DMS79 treated with DMSO at 0.1 percent for 48 hours (cell line): ENCODE data around the gene SPTY2D1.
"Not testable (repeated sequence)": the region's sequence is repeated elsewhere in the genome, so short reads cannot be mapped to it uniquely, and the experiment has no call there.

Source experiments
- DNase-seq: peaks from one replicate; lab custom pipeline; 2025; lab: John Stamatoyannopoulos, UW

Gene SPTY2D1, protein sequence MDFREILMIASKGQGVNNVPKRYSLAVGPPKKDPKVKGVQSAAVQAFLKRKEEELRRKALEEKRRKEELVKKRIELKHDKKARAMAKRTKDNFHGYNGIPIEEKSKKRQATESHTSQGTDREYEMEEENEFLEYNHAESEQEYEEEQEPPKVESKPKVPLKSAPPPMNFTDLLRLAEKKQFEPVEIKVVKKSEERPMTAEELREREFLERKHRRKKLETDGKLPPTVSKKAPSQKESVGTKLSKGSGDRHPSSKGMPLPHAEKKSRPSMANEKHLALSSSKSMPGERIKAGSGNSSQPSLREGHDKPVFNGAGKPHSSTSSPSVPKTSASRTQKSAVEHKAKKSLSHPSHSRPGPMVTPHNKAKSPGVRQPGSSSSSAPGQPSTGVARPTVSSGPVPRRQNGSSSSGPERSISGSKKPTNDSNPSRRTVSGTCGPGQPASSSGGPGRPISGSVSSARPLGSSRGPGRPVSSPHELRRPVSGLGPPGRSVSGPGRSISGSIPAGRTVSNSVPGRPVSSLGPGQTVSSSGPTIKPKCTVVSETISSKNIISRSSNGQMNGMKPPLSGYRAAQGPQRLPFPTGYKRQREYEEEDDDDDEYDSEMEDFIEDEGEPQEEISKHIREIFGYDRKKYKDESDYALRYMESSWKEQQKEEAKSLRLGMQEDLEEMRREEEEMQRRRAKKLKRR

DNA sequence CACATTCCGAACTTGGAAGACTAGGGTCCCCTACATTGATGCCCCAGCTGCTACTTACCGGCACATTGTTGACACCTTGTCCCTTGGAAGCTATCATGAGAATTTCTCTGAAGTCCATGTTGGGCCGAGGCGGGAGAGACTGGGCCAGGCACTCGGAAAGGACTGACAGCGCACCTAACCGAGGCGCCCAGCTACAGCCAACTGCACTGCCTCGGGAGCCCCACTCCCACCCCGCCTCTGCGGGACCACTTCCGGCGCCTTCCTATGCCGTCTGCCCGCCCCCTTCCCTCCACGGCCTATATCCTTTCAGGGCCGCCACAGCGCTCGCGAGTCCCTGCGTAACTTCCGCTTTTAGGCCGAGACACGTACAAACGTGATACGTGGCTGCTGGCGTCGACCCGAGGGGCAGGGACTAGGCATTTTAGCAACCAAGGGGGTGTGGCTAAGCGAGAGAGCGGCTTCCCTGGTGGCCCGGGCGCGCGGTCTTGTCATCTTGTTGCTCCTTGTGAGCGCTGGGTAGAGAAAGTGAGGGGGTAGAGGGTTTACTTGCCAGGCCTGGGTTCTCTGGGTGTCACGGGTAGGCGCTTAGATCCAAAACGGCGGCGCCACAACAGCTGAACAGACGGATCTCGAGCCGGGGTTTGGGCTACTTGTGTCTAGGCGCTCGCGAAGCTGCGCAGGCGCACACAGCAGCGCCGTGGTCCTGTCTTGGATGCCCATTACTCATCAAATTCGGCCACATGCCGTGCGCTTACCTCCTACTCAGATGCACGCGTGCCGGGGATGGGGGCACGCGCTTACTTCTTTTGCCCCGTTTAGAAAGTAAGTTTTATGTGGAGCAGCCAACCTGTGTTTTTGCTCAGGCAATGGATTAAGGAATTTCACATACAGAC, at the start of gene SPTY2D1:
SPTY2D1 (minus strand) TSS at position 203 of the 893 bp plus-strand sequence; CDS start at position 118, 85 bp downstream.
- peak; percentile 98 for DNase-seq

DNA sequence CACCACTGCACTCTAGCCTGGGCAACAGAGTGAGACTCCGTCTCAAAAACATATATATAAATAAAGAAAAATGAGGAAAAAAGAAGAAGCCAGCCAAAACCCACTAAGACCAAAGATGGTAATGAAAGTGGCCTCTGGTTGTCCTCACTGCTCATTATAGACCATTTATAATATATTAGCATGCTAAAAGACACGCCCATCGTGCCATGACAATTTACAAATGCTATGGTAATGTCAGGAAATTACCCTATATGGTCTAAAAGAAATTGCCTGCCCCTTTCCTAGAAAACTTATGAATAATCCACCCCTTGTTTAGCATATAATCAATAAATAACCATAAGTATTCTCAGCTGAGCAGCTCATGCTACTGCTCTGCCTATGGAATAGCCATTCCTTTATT, 48.3 kb upstream of the SPTY2D1 start:
- DNase-seq = no peak

DNA sequence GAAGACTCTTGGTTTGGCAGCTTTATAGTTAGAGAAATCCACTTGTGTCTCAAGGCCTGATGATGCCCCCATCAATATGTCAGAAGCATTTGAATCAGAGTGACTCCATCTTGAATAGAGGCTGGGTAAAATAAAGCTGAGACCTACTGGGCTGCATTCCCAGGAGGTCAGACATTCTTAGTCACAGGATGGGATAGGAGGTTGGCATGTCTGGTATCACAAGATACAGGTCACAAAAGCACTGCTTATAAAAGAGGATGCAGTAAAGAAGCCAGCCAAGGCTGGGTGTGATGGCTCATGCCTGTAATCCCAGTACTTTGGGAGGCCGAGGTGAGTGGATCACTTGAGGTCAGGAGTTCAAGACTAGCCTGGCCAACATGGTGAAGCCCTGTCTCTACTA, 47.8 kb upstream of the SPTY2D1 start:
- DNase-seq = not testable (repeated sequence)

DNA sequence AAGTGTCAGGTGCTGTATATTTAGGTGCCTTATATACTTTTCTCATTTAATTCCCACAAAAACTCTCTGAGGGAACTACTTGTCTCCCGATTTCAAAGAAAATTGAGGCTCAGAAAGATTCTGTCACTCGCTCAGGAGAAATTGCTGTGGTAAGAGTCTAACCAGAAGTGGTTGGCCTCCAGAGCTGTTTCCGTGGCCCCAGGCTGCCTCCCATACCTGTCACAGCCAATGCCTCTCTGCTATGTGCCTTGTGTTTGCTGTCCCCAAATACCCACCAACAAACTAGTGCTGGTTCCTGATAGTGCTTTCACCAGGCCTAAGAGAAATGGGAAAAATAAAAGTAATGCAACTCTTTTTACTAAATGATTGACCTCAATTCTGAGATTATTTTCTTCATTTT, 43.4 kb upstream of the SPTY2D1 start:
- no peak for DNase-seq

DNA sequence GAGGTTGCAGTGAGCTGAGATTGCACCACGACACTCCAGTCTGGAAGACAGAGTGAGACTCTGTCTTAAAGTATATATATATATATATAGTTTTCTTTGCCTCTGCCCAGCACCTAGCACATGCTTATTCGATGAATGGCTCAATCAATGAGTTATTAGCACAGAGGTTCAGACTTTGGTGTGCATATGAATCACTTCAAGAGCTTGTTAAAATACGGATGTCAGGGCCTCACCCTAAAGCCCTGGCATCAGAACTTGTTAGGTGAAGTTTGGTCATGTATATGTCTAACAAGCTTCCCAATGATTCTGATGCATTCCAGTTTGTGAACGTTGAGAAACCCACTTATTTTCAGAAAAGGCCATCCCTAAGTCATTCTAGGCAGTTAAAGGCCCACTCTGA, 42.7 kb upstream of the SPTY2D1 start:
- DNase-seq = no peak

DNA sequence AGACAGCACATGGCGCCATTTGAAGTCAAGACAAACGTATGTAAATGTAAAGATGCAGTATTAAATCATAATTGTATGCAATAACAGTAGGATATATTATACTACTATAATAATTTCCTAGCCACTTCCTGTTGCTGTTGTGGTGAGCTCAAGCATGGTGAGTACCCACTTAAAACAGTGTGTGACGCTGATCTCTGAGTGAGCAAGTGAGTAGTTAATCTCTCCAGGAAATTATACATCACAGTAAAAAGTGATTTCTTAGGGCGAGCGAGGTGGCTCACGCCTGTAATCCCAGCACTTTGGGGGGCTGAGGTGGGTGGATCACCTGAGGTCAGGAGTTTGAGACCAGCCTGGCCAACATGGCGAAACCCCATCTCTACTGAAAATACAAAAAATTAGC, 38.1 kb upstream of the SPTY2D1 start:
- DNase-seq = peak; percentile 28

DNA sequence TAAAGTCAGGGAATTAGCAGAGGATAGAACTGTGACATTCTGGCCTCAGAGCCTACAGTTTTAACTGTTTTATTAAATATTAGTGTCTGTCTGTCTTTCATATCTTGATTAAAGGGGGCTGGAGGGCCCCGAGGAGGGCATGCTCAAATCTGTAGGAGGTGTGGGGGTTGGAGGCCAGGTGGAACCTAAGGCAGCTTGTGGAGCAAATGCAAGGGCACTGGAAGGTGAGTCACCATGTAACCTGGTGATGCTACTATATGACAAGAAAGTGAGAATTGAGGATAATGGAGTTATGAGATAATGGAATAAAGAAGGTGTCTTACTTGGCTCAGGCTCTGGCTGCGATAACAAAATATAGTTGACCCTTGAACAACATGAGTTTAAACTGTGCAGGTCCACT, 37.1 kb upstream of the SPTY2D1 start:
- DNase-seq = no peak

DNA sequence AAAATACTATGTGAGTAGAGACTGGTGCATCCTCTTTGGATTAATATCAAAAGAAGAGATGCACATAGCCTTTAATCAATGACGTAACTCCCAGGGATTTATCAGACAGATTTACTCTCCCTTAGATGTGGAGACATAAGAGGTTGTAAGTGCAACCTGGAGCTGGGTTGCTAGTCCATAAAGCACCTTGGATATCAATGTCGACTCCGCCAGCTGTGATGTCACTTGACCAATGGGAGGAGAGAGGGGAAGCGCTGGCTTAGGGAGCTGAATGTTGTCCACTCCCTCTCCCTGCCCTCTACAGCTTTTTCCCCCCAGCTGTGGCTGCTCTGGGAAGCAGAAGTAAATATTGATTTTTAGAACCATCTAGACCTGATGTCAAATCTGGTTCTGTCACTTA, 35.6 kb upstream of the SPTY2D1 start:
- DNase-seq = no peak

DNA sequence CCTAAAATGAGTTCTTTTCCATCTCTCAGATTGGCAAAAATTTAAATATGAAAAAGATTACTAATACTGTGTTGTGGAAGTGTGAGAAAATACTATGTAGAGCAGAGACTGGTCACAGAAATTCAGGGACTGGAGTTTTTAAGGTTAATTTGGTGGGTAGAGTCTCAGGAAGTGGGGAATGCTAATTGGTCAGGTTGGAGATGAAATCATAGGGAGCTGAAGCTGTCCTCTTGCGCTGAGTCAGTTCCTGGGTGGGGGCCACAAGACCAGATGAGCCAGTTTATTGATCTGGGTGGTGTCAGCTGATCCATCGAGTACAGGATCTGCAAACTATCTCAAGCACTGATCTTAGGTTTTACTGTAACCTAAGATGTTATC, 35.1 kb upstream of the SPTY2D1 start:
- no peak for DNase-seq

DNA sequence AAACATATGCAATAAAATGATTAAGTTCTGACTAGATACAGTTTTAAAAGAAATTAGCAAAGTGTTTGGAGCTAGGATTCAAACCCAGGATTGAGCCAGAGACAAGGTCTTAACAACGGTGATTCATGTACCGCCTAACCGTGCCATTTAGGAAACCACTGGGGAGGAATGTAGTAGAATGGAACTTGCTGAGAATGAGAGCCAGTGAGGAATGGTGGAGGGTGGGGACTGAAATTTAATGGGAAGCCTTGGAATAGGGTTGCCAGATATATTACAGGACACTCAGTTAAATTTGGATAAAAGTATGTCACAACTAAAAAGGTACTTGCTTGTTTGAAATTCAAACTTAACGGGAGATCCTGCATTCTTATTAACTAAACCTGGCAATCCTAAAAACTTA, 34.0 kb upstream of the SPTY2D1 start:
- no peak for DNase-seq

DNA sequence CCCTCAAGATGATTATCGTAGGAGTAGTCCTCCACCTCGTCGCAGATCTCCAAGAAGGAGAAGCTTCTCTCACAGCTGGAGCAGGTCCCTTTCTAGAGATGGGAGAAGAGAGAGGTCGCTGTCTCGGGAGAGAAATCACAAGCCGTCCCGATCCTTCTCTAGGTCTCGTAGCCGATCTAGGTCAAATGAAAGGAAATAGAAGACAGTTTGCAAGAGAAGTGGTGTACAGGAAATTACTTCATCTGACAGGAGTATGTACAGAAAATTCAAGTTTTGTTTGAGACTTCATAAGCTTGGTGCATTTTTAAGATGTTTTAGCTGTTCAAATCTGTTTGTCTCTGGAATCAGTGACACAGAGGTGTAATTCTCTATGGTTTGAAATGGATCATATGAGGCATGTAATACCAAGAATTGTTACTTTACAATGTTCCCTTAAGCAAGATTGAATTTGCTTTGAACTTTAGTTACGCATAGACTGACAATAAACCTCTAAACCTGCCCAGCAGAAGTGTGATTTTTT, 31.3 kb upstream of the SPTY2D1 start:
- DNase-seq = not testable (repeated sequence)

DNA sequence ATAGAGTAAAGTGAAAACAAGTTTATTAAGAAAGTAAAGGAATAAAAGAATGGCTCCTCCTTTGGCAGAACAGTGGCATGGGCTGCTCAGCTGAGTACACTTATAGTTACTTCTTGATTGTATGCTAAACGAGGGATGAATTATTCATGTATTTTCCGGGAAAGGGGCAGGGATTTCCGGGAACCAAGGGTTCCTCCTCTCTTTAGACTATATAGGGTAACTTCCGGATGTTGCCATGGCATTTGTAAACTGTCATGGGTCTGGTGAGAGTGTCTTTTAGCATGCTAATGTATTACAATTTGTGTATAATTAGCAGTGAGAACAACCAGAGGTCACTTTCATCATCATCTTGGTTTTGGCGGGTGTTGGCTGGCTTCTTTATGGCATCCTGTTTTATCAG, 23.5 kb upstream of the SPTY2D1 start:
- no peak for DNase-seq

DNA sequence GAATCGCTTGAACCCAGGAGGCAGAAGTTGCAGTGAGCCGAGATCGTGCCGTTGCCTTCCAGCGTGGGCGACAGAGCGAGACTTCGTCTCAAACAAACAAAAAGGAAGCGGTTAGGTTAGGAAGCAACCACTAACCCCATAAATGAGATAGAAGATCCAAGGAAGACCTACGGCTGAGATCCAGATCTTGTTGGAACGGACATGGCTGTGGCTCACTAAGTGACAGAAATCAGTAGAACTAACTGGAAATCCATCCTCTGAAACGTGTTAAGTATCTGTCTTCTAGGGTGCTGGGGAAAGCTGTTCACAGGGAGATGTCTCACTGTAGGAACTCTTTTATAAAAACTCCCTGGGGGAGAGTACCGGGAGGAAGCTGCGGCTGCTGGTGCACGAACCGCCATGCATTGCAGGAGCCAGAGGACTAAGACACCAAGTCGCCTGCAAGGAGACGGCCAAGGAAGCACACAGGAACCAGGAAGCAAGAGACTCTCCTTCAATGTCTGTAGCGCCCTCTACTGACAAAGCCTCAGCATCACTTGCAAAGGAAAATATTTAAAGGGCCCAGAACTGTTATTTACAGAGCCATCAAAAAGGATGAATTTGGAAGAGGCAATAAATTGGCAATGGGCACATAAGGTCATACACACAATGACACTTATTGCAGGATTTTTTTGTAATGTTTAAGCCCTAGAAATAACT, 16.9 kb upstream of the SPTY2D1 start:
- no peak for DNase-seq

DNA sequence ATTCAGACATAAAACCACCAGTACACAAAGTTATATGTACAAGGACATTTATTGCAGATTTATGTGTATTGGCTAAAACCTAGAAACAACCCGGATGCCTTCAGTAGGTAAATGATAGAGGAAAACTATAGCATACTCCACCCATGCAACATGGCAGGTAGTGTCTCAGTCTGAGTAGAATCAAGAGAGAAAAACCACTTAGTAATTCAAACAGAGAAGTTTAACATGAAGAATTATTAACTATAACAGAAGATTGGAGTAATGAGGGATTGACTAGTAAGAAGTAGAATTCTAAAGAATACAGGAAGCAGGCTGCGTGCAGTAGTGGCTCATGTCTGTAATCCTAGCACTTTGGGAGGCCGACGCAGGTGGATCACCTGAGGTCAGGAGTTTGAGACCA, 16.2 kb upstream of the SPTY2D1 start:
- DNase-seq = no peak

DNA sequence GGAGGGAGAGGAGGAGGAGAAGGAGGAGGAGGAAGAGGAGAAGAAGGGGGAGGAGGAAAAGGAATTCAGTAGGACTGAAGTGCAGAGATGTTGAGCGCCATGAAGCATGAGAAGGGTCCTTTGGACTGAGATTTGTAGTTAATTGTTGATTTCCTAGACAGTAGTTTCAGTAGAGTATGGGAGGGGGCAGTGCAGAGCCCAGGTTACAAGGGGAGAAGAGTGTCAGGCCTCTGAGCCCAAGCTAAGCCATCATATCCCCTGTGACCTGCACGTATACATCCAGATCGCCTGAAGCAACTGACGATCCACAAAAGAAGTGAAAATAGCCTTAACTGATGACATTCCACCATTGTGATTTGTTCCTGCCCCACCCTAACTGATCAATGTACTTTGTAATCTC, 8.9 kb upstream of the SPTY2D1 start:
- DNase-seq = not testable (repeated sequence)

DNA sequence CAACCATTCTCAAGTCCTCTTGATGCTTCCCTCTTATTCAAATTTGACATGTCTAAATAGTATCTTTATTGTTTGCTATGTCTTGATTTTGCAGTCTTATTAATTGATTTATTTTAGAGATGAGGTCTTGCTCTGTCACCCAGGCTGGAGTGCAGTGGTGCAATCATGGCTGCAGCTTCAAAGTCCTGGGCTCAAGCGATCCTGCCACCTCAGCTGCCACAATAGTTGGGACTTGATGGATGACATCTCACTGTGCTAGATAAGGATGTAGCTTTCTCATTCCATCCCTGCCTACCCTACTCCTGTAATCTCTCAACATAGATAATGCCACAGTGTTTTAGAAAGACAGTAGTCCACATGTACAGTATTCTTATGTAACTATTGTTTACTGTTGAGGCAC, 7.5 kb upstream of the SPTY2D1 start:
- no peak for DNase-seq

DNA sequence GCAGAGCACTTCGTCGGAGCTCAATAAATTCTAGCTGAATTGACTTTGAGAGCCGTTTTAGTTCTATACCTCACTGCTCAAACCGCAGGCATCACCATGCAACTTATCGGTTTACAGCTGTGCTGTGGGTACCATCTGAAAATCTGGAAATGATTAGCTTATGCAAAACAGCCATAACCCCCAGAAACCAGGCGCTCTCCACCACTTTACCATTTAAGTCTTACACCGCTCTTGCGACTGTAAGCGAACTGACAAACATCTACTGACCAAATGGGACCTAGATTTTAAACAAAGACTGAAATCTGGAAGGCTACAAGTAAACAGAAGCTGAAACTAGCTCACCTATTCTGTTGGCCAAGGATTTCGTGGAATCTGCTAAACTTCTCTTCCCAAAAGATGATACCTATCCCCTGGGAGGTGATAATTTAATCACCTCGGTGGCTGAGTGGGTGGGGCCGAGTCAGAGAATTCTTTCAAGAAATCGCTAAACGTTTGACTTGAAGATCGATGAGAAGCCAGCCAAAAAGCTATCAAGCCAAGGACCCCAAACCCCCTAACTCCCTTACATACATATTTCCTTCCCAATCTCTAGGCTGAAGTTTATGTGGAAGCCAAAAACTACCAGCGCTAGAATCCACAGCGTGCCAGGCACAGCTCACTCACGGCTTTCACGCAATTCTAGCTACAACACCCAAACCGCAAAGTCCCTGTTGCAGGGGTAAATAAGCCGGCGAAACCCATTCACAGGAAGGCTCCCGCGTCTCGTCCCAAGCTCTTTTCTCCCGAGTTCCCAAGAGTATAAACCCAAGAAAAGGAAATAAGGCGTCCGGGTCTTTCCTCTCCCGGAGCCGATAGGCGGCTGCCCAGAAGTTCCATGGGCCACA, 644 bp downstream of the SPTY2D1 start:
- DNase-seq = no peak

DNA sequence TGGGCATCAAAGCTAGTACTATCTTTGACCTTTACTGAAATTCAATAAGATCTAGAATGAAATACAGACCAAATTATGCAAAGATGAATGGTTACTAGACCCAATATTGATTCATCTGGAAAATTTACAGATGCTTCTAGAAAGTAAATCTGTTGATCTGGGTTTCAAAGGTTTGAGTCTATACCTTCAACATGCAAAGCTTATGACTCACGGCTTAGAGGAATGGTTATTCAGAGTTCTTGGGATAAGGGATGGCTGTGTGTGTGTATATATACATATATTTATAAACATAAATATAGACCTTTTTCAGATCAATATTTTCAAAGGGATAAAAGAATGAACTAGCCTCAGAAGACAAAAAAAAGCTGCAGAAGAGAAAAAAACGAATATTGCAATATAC, 1.3 kb downstream of the SPTY2D1 start:
- no peak for DNase-seq

DNA sequence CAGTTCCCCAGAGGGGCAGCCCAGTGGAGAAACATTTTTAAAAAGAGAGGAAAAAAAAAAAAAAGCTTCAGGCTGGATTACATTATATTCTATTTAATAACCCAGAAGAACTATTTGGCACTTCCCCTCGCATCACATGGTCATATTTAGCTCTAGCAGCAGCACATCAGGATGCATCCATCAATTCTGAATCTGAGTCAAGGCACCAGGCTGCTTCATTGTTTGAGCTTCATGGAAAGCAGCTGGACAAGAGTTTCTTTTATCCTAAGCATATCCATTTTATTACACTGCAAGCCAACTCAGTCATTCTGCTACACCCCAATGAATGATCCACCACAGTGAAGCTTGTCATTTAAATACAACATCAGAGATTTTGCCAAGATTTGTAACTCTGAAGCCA, 10.0 kb downstream of the SPTY2D1 start:
- no peak for DNase-seq

DNA sequence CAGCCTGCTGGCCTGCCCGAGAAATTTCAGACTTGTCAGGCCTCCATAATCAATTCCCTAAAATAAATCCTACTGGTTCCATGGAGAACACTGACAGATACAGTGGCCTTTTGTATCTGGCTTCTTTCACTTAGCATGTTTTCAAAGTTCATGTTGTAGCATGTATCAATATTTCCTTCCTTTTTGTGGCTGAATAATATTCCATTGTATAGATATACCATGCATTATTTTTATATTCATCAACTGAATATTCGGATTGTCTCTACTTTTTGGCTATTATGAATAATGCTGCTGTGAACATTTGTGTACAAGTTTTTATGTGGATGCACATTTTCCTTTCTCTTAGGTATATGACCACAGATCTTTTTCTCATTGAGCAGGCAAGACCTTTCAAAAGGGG, 10.4 kb downstream of the SPTY2D1 start:
- DNase-seq = no peak
